ENCODE results near the gene C16orf86. TPM values are rescaled to one million over a fixed set of nuclear protein-coding genes. Genes with fewer than 3 reads are reported as not detected.

The C16orf86 gene
- total RNA-seq, 1 experiment from 2014 or later = 0.79 TPM

DNA sequence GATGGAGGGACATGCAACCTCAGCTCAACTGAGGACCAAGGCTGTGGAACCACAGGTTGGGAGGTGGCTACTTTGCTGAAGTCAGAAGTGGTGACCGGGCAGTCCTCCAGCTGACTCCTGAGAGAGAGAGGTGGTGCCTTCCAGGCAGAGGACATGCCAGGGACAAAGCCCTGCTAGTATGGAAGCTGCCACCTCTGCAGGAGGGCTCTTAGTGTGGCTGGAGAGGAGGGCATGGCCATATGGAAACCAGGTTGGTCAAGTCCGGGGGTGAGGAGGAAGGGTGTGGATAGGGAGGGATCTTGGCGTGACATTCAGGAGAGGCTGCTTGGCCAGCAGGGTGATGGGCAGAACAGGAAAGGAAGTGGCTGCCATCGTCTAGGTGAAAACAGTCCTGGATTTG is 5.7 kb downstream of the C16orf86 start:
- H3K36me3 ChIP-seq (ENCODE audit: control insufficient read depth in 1 of 2, insufficient read depth in 2 of 2, low read length in 2 of 2) = no peaks in the 10 kb centered on the region
- no peaks in the 10 kb centered on the region for H3K79me2 ChIP-seq (ENCODE audit: insufficient read depth, low read length)
- H3K9me2 ChIP-seq (ENCODE audit: insufficient read depth) = no peaks in the 10 kb centered on the region
- H3K9ac ChIP-seq (ENCODE audit: low read length) = no peak overlapping the region
- peaks cover 4 to 17% of the 10 kb centered on the region in 2 experiments; a peak in 3 of 4 replicates for H3K4me1 ChIP-seq (ENCODE audit: control insufficient read depth in 1 of 2, insufficient read depth in 2 of 2, low read length in 2 of 2)
- no peak overlapping the region for H3K4me3 ChIP-seq (replicated peaks in 1 of 2; ENCODE audit: low read depth in 1 of 2, low read length in 2 of 2)
- H2AFZ ChIP-seq (ENCODE audit: low read depth, low read length, poor library complexity, severe bottlenecking) = no peak overlapping the region
- ChIA-PET CTCF (interaction anchor here (0.7 to 5.0 kb wide), 19 partner anchors 9 to 369 kb away, joined by 3 to 21 read pairs (median 4); partner anchors contain the start of genes ACD, GFOD2, NRN1L and PARD6A), POLR2A (no interaction called here), RAD21 (ENCODE audit: low non-redundant PET in 1 of 2, low total read pairs in 2 of 2, uncharacterized antibody in 2 of 2, unreplicated experiment in 2 of 2) (interaction anchor here in 1 of 2 experiments (1.3 kb wide), 1 partner anchor 134 kb away, joined by 3 read pairs; the partner anchor contains the start of genes RANBP10 and TSNAXIP1)
- no peaks in the 10 kb centered on the region for H4K20me1 ChIP-seq (ENCODE audit: insufficient read depth)
- H3K9me3 ChIP-seq (ENCODE audit: control insufficient read depth in 1 of 2, insufficient read depth in 1 of 2, low read depth in 1 of 2, low read length in 2 of 2) = no peaks in the 10 kb centered on the region
- no peak for TF ChIP-seq POLR2AphosphoS5 (IDR thresholded peaks at IDR 0.05; ENCODE audit: low read depth, low read length)
- TF ChIP-seq CBX3 (IDR thresholded peaks at IDR 0.05; ENCODE audit: low read depth) = no peak
- no peak for TF ChIP-seq YY1 (IDR thresholded peaks at IDR 0.05; ENCODE audit: extremely low read depth, insufficient replicate concordance, low read depth, low read length)
- TF ChIP-seq POLR2A (IDR thresholded peaks at IDR 0.05; ENCODE audit: borderline replicate concordance, extremely low read depth, insufficient read depth, insufficient read length) = no peak
- no peak for TF ChIP-seq SP1 (IDR thresholded peaks at IDR 0.05; ENCODE audit: low read depth)
- TF ChIP-seq, protein P1, sequence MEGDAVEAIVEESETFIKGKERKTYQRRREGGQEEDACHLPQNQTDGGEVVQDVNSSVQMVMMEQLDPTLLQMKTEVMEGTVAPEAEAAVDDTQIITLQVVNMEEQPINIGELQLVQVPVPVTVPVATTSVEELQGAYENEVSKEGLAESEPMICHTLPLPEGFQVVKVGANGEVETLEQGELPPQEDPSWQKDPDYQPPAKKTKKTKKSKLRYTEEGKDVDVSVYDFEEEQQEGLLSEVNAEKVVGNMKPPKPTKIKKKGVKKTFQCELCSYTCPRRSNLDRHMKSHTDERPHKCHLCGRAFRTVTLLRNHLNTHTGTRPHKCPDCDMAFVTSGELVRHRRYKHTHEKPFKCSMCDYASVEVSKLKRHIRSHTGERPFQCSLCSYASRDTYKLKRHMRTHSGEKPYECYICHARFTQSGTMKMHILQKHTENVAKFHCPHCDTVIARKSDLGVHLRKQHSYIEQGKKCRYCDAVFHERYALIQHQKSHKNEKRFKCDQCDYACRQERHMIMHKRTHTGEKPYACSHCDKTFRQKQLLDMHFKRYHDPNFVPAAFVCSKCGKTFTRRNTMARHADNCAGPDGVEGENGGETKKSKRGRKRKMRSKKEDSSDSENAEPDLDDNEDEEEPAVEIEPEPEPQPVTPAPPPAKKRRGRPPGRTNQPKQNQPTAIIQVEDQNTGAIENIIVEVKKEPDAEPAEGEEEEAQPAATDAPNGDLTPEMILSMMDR (IDR thresholded peaks at IDR 0.05 in 2 of 3, conservative IDR thresholded peaks at IDR 0.05 in 1 of 3; ENCODE audit: borderline replicate concordance in 1 of 3, insufficient read depth in 1 of 3, low read depth in 2 of 3, low read length in 2 of 3) = no peak
- TF ChIP-seq ELF1 (IDR thresholded peaks at IDR 0.05; ENCODE audit: borderline replicate concordance, low read depth) = no peak
- TF ChIP-seq EZH2 (IDR thresholded peaks at IDR 0.05) = no peak
- no peak for TF ChIP-seq EZH2phosphoT487 (IDR thresholded peaks at IDR 0.05; ENCODE audit: borderline replicate concordance)
- no peak for TF ChIP-seq SRF (IDR thresholded peaks at IDR 0.05; ENCODE audit: low read depth)
- no peak for TF ChIP-seq SIN3A (IDR thresholded peaks at IDR 0.05; ENCODE audit: low read depth)
- TF ChIP-seq ZFX (IDR thresholded peaks at IDR 0.05) = no peak
- TF ChIP-seq RAD21 (IDR thresholded peaks at IDR 0.05; ENCODE audit: low read depth) = no peak
- TF ChIP-seq ZNF274 (IDR thresholded peaks at IDR 0.05; ENCODE audit: low read depth, low read length) = no peak
- TF ChIP-seq JUND (IDR thresholded peaks at IDR 0.05) = no peak
- TF ChIP-seq CEBPB (IDR thresholded peaks at IDR 0.05; ENCODE audit: low read depth) = no peak
- no peak for TF ChIP-seq REST (IDR thresholded peaks at IDR 0.05; ENCODE audit: low read depth)
- TF ChIP-seq, protein P2, sequence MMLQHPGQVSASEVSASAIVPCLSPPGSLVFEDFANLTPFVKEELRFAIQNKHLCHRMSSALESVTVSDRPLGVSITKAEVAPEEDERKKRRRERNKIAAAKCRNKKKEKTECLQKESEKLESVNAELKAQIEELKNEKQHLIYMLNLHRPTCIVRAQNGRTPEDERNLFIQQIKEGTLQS (IDR thresholded peaks at IDR 0.05) = no peak
- TF ChIP-seq FOSL1 (IDR thresholded peaks at IDR 0.05; ENCODE audit: low read depth) = no peak
- no peak overlapping the region for H3K27ac ChIP-seq (ENCODE audit: low read depth, low read length)
- peak; percentile 9; the same call in 1 of the 2 replicates for ATAC-seq
- intact Hi-C loops (cut with micrococcal nuclease) = loop anchor here (1.0 to 5.0 kb wide), 4 partner anchors 135 to 370 kb away; partner anchors contain the start of genes RANBP10 and TSNAXIP1
- DNase-seq (ENCODE audit: low read depth, low spot score) = no peak
- BruUV-seq (replicated peaks) = no TSS peak
- no peaks in the 10 kb centered on the region for H3K27me3 ChIP-seq (ENCODE audit: insufficient read depth, low read length)
- peak overlapping the region; percentile 23; the same call in 1 of the 2 replicates for H3K4me2 ChIP-seq (ENCODE audit: low read length)

All from HCT116 (cell line).